ENCODE data around the gene PHAX. TPM values are rescaled to one million over a fixed set of nuclear protein-coding genes. Genes with fewer than 3 reads are reported as not detected.

The PHAX gene
- total RNA-seq, 1 experiment from 2014 or later: 24.5 TPM

- no peak for ATAC-seq
- intact Hi-C loops (cut with micrococcal nuclease): loop anchor here (1.0 to 2.0 kb wide), 3 partner anchors 51 to 257 kb away; no protein-coding TSS in a partner anchor
- Histone ChIP-seq H3K27me3 (ENCODE audit: insufficient read depth, low read length) (no peaks in the 10 kb centered on the region), H3K4me3 (replicated peaks in 1 of 2; ENCODE audit: low read depth in 1 of 2, low read length in 2 of 2) (peak overlapping the region; percentile 73 to 86), H4K20me1 (ENCODE audit: insufficient read depth) (no peaks in the 10 kb centered on the region), H3K4me2 (ENCODE audit: low read length) (peak overlapping the region; percentile 95), H2AFZ (ENCODE audit: low read depth, low read length, poor library complexity, severe bottlenecking) (peak overlapping the region; percentile 77), H3K9me3 (ENCODE audit: control insufficient read depth in 1 of 2, insufficient read depth in 1 of 2, low read depth in 1 of 2, low read length in 2 of 2) (no peaks in the 10 kb centered on the region), H3K9ac (ENCODE audit: low read length) (peak overlapping the region; percentile 88), H3K4me1 (ENCODE audit: control insufficient read depth in 1 of 2, insufficient read depth in 2 of 2, low read length in 2 of 2) (peaks cover 0 to 25% of the 10 kb centered on the region in 2 experiments; a peak in 3 of 4 replicates), H3K36me3 (ENCODE audit: control insufficient read depth in 1 of 2, insufficient read depth in 2 of 2, low read length in 2 of 2) (peaks cover 0 to 3% of the 10 kb centered on the region in 2 experiments; a peak in 2 of 4 replicates), H3K9me2 (ENCODE audit: insufficient read depth) (no peaks in the 10 kb centered on the region), H3K27ac (ENCODE audit: low read depth, low read length) (peak overlapping the region; percentile 67), H3K79me2 (ENCODE audit: insufficient read depth, low read length) (peaks cover 20% of the 10 kb centered on the region)
- no peak for DNase-seq (ENCODE audit: low read depth, low spot score)
- RAD21 ChIA-PET (ENCODE audit: low non-redundant PET in 1 of 2, low total read pairs in 2 of 2, uncharacterized antibody in 2 of 2, unreplicated experiment in 2 of 2): interaction anchor here in 1 of 2 experiments (1.1 kb wide), 1 partner anchor 242 kb away, joined by 3 read pairs; no protein-coding TSS in a partner anchor
- POLR2A ChIA-PET: interaction anchor here (0.8 to 1.7 kb wide), 5 partner anchors 10 to 257 kb away, joined by 3 to 4 read pairs (median 4); no protein-coding TSS in a partner anchor
- TF ChIP-seq RAD21 (IDR thresholded peaks at IDR 0.05; ENCODE audit: low read depth) (no peak), EZH2phosphoT487 (IDR thresholded peaks at IDR 0.05; ENCODE audit: borderline replicate concordance) (no peak), SIN3A (IDR thresholded peaks at IDR 0.05; ENCODE audit: low read depth) (no peak), SP1 (IDR thresholded peaks at IDR 0.05; ENCODE audit: low read depth) (no peak), CBX3 (IDR thresholded peaks at IDR 0.05; ENCODE audit: low read depth) (no peak), YY1 (IDR thresholded peaks at IDR 0.05; ENCODE audit: extremely low read depth, insufficient replicate concordance, low read depth, low read length) (no peak), MAX (IDR thresholded peaks at IDR 0.05) (no peak)
- TSS peak; percentile 94 for BruUV-seq (replicated peaks)
- CTCF ChIA-PET: interaction anchor here (0.7 to 1.6 kb wide), 6 partner anchors 95 to 361 kb away, joined by 3 to 7 read pairs (median 3); no protein-coding TSS in a partner anchor
Observed at GRCh38 chr5:126595486-126596083, 5.2 kb upstream of the PHAX start.

GRCh38 chr5:126597156-126597555, 3.6 kb upstream of the PHAX start:
- Histone ChIP-seq H3K9me3 (ENCODE audit: control insufficient read depth in 1 of 2, insufficient read depth in 1 of 2, low read depth in 1 of 2, low read length in 2 of 2) (no peaks in the 10 kb centered on the region), H3K4me3 (replicated peaks in 1 of 2; ENCODE audit: low read depth in 1 of 2, low read length in 2 of 2) (no peak overlapping the region), H3K9ac (ENCODE audit: low read length) (no peak overlapping the region), H3K4me2 (ENCODE audit: low read length) (no peak overlapping the region), H3K79me2 (ENCODE audit: insufficient read depth, low read length) (peaks cover 34% of the 10 kb centered on the region), H3K27me3 (ENCODE audit: insufficient read depth, low read length) (no peaks in the 10 kb centered on the region), H4K20me1 (ENCODE audit: insufficient read depth) (no peaks in the 10 kb centered on the region), H3K4me1 (ENCODE audit: control insufficient read depth in 1 of 2, insufficient read depth in 2 of 2, low read length in 2 of 2) (peaks cover 2 to 30% of the 10 kb centered on the region in 2 experiments; a peak in 3 of 4 replicates), H3K36me3 (ENCODE audit: control insufficient read depth in 1 of 2, insufficient read depth in 2 of 2, low read length in 2 of 2) (no peaks in the 10 kb centered on the region; a peak in 1 of 4 replicates), H3K27ac (ENCODE audit: low read depth, low read length) (no peak overlapping the region), H3K9me2 (ENCODE audit: insufficient read depth) (no peaks in the 10 kb centered on the region), H2AFZ (ENCODE audit: low read depth, low read length, poor library complexity, severe bottlenecking) (no peak overlapping the region)
- DNase-seq (ENCODE audit: low read depth, low spot score) (no peak), ATAC-seq (no peak)
- POLR2A ChIA-PET: no interaction called here
- CTCF ChIA-PET: no interaction called here
- RAD21 ChIA-PET (ENCODE audit: low non-redundant PET in 1 of 2, low total read pairs in 2 of 2, uncharacterized antibody in 2 of 2, unreplicated experiment in 2 of 2): no interaction called here
- BruUV-seq (replicated peaks): no TSS peak
- TF ChIP-seq ZNF274 (IDR thresholded peaks at IDR 0.05; ENCODE audit: low read depth, low read length) (no peak), POLR2AphosphoS5 (IDR thresholded peaks at IDR 0.05; ENCODE audit: low read depth, low read length) (no peak), EZH2 (IDR thresholded peaks at IDR 0.05) (no peak)
- intact Hi-C loops (cut with micrococcal nuclease): no loop called here
